IMR-90 (cell line): ENCODE results near the gene AFDN. TPM values are rescaled to one million over a fixed set of nuclear protein-coding genes. Genes with fewer than 3 reads are reported as not detected.

Experiments used
- ATAC-seq: fragments of 200-7000 bp; cut with Tn5 transposase; 2 replicates; pipeline ENCODE4 v1.9.1; 2020; ENCODE audit warnings: low read depth, mild to moderate bottlenecking, moderate library complexity
- BruUV-seq: library from RNA; stranded (reverse); fragments of 400-500 nt; replicated peaks from 2 replicates; lab custom pipeline; 2021; lab: Mats Ljungman, UMichigan
- CTCF ChIA-PET: fragments of 300-600 bp; formaldehyde crosslinking; extraction: SDS; loops from one replicate; lab custom pipeline; 2021; ENCODE audit warnings: antibody characterized with exemption; lab: Yijun Ruan, JAX
- POLR2A ChIA-PET: fragments of 300-600 bp; sonication (Branson Sonifier 250); formaldehyde crosslinking; loops from one replicate; lab custom pipeline; 2022; ENCODE audit warnings: antibody characterized with exemption; ENCODE audit not compliant: unreplicated experiment; lab: Charles Lee
- DNase-seq: peaks from one replicate; pipeline ENCODE4 v3.0.0; 2013
- H2AFZ ChIP-seq: replicated peaks from 2 replicates; pipeline ENCODE3; 2013; ENCODE audit warnings: low read length, mild to moderate bottlenecking; ENCODE audit not compliant: poor library complexity
- H2AK5ac ChIP-seq: 2 replicates; pipeline ENCODE4 v1.6.1; 2013; ENCODE audit warnings: low read depth, low read length, inconsistent platforms
- H2AK9ac ChIP-seq: replicated peaks from 2 replicates; pipeline ENCODE3; 2013; ENCODE audit warnings: mild to moderate bottlenecking, low read depth, low read length, moderate library complexity; ENCODE audit not compliant: poor library complexity
- H2BK120ac ChIP-seq: 2 replicates; pipeline ENCODE4 v1.6.1; 2013; ENCODE audit warnings: low read depth, low read length, inconsistent platforms
- H2BK15ac ChIP-seq: 3 replicates; pipeline ENCODE4 v1.6.1; 2013; ENCODE audit warnings: low read depth, low read length, inconsistent platforms
- H2BK20ac ChIP-seq: 2 replicates; pipeline ENCODE4 v1.6.1; 2013; ENCODE audit warnings: low read depth, mild to moderate bottlenecking, inconsistent platforms, low read length, moderate library complexity
- H2BK5ac ChIP-seq: 2 replicates; pipeline ENCODE4 v1.6.1; 2013; ENCODE audit warnings: mild to moderate bottlenecking, low read depth, low read length, inconsistent platforms; ENCODE audit not compliant: poor library complexity, severe bottlenecking
- H3K14ac ChIP-seq: replicated peaks from 2 replicates; pipeline ENCODE4 v1.6.1; 2013; ENCODE audit warnings: low read depth, low read length, inconsistent platforms
- H3K18ac ChIP-seq: 2 replicates; pipeline ENCODE4 v1.6.1; 2013; ENCODE audit warnings: low read depth, low read length, control low read depth
- H3K23ac ChIP-seq: 2 replicates; pipeline ENCODE4 v1.6.1; 2013; ENCODE audit warnings: low read depth, low read length, inconsistent platforms
- H3K27ac ChIP-seq: 2 replicates; pipeline ENCODE4 v1.5.1; 2013; ENCODE audit warnings: mild to moderate bottlenecking, control low read depth, low read length; ENCODE audit not compliant: insufficient read depth
- H3K27me3 ChIP-seq: 2 replicates; pipeline ENCODE4 v1.6.1; 2013; ENCODE audit warnings: low read length; ENCODE audit not compliant: control insufficient read depth, insufficient read depth
- H3K36me3 ChIP-seq: 2 replicates; pipeline ENCODE4 v1.6.1; 2013; ENCODE audit warnings: low read length, mixed read lengths; ENCODE audit not compliant: control insufficient read depth, insufficient read depth
- H3K4ac ChIP-seq: 2 replicates; pipeline ENCODE4 v1.6.1; 2013; ENCODE audit warnings: low read depth, low read length, inconsistent platforms
- H3K4me1 ChIP-seq: 2 replicates; pipeline ENCODE4 v1.6.1; 2013; ENCODE audit warnings: low read length, mixed read lengths; ENCODE audit not compliant: control insufficient read depth, insufficient read depth
- H3K4me2 ChIP-seq: 2 replicates; pipeline ENCODE4 v1.6.1; 2013; ENCODE audit warnings: low read depth, mild to moderate bottlenecking, control low read depth, low read length, moderate library complexity
- H3K4me3 ChIP-seq: 2 replicates; pipeline ENCODE4 v1.5.1; 2013; ENCODE audit warnings: low read depth, mild to moderate bottlenecking, control low read depth, low read length, moderate library complexity; ENCODE audit not compliant: insufficient read depth
- H3K56ac ChIP-seq: 2 replicates; pipeline ENCODE4 v1.6.1; 2013; ENCODE audit warnings: low read length, inconsistent platforms; ENCODE audit not compliant: insufficient read depth; ENCODE audit errors: extremely low read depth
- H3K79me1 ChIP-seq, 2 experiments: 2 replicates each; pipeline ENCODE4 v1.6.1; 2013; ENCODE audit warnings: low read length in 2 of 2, inconsistent platforms in 1 of 2, low read depth in 1 of 2
- H3K9ac ChIP-seq: 2 replicates; pipeline ENCODE4 v1.6.1; 2013; ENCODE audit warnings: low read depth, low read length, control low read depth
- H3K9me1 ChIP-seq: 2 replicates; pipeline ENCODE4 v1.6.1; 2013; ENCODE audit warnings: low read length, inconsistent platforms; ENCODE audit not compliant: insufficient read depth
- H3K9me3 ChIP-seq: 2 replicates; pipeline ENCODE4 v1.6.1; 2013; ENCODE audit warnings: low read length; ENCODE audit not compliant: control insufficient read depth, insufficient read depth
- H4K20me1 ChIP-seq: 2 replicates; pipeline ENCODE4 v1.6.1; 2013; ENCODE audit warnings: low read length, inconsistent platforms; ENCODE audit not compliant: insufficient read depth
- H4K5ac ChIP-seq: 2 replicates; pipeline ENCODE4 v1.6.1; 2013; ENCODE audit warnings: mild to moderate bottlenecking, low read depth, low read length, control low read depth
- H4K8ac ChIP-seq, 2 experiments: 2 replicates each; pipeline ENCODE4 v1.6.1; 2013; ENCODE audit warnings: low read depth in 2 of 2, low read length in 2 of 2, control low read depth in 1 of 2, inconsistent platforms in 1 of 2
- H4K91ac ChIP-seq: 2 replicates; pipeline ENCODE4 v1.6.1; 2013; ENCODE audit warnings: low read depth, low read length, inconsistent platforms; ENCODE audit not compliant: insufficient read depth
- BHLHE40 ChIP-seq: fragments of 150-350 bp; IDR thresholded peaks from 2 replicates; pipeline ENCODE4 v1.6.1; 2016; ENCODE audit warnings: mild to moderate bottlenecking, low read depth, low read length
- CEBPB ChIP-seq: IDR thresholded peaks from 2 replicates; pipeline ENCODE4 v1.6.1; 2012; ENCODE audit warnings: low read depth, low read length, improper control_type of control experiment
- CHD1 ChIP-seq: IDR thresholded peaks from 2 replicates; pipeline ENCODE4 v1.6.1; 2012; ENCODE audit warnings: low read depth, low read length, improper control_type of control experiment
- FOS ChIP-seq: fragments of 150-350 bp; IDR thresholded peaks from 2 replicates; pipeline ENCODE4 v1.6.1; 2016; ENCODE audit warnings: low read depth, low read length
- MAFK ChIP-seq: IDR thresholded peaks from 2 replicates; pipeline ENCODE4 v1.6.1; 2012; ENCODE audit warnings: low read depth, low read length, improper control_type of control experiment
- MAZ ChIP-seq: IDR thresholded peaks from 2 replicates; pipeline ENCODE4 v1.6.1; 2012; ENCODE audit warnings: low read depth, mild to moderate bottlenecking, low read length, improper control_type of control experiment, moderate library complexity, borderline replicate concordance
- MXI1 ChIP-seq: IDR thresholded peaks from 2 replicates; pipeline ENCODE4 v1.6.1; 2012; ENCODE audit warnings: low read depth, mild to moderate bottlenecking, low read length, moderate library complexity, borderline replicate concordance
- NFE2L2 ChIP-seq: fragments of 150-350 bp; IDR thresholded peaks from 2 replicates; pipeline ENCODE4 v1.6.1; 2016; ENCODE audit warnings: low read depth, mild to moderate bottlenecking, low read length
- RAD21 ChIP-seq: IDR thresholded peaks from 2 replicates; pipeline ENCODE4 v1.6.1; 2012; ENCODE audit warnings: low read length, improper control_type of control experiment
- RCOR1 ChIP-seq: IDR thresholded peaks from 2 replicates; pipeline ENCODE4 v1.6.1; 2012; ENCODE audit warnings: mild to moderate bottlenecking, low read length, improper control_type of control experiment; ENCODE audit not compliant: insufficient replicate concordance
- RFX5 ChIP-seq: IDR thresholded peaks from 2 replicates; pipeline ENCODE4 v1.8.0; 2012; ENCODE audit warnings: low read depth, mild to moderate bottlenecking, low read length, moderate library complexity
- SMC3 ChIP-seq: fragments of 150-350 bp; IDR thresholded peaks from 2 replicates; pipeline ENCODE4 v1.6.1; 2016; ENCODE audit warnings: low read depth, mild to moderate bottlenecking, antibody characterized with exemption, low read length, moderate library complexity
- USF2 ChIP-seq: fragments of 150-350 bp; IDR thresholded peaks from 2 replicates; pipeline ENCODE4 v1.6.1; 2017; ENCODE audit warnings: mild to moderate bottlenecking, antibody characterized with exemption, low read length, low read depth
- WGBS, 2 experiments: methylation state at CpG; one replicate each; pipeline versions ENCODE4 v1.1.5 to v1.1.7; 2013; ENCODE audit warnings: missing lambda C conversion rate in 2 of 2; ENCODE audit not compliant: insufficient read length in 1 of 2; ENCODE audit errors: extremely low coverage in 2 of 2; 5-methylcytosine and 5-hydroxymethylcytosine counted together
- dilution Hi-C: fragments of 300-500 bp; cut with HindIII; formaldehyde crosslinking; loops from one replicate; pipeline ENCODE4 v1.14.3; 2018; ENCODE audit warnings: low sequenced_read_pairs; ENCODE audit not compliant: unreplicated experiment
- in situ Hi-C: fragments of 300-500 bp; cut with MboI; formaldehyde crosslinking; loops from 3 replicates; pipeline ENCODE4 v1.14.3; 2019; ENCODE audit warnings: low sequenced_read_pairs, inconsistent platforms, mixed read lengths
- intact Hi-C: fragments of 100-400 bp; cut with micrococcal nuclease; formaldehyde crosslinking; loops from 2 replicates; pipeline ENCODE4 v1.10.0; 2022
- polyA plus RNA-seq, 3 experiments: library from polyadenylated mRNA; depleted of rRNA; stranded (reverse); fragments of >200 nt; gene quantifications; 2 replicates each; pipeline ENCODE4 v1.2.3, GENCODE V29; 2012; ENCODE audit warnings: low replicate concordance in 1 of 3
- total RNA-seq: library from RNA; depleted of rRNA; stranded (reverse); fragments of >200 nt; gene quantifications from 2 replicates; pipeline ENCODE4 v1.2.3, GENCODE V29; 2012
- TF ChIP-seq, protein P1 (sequence below): fragments of 150-350 bp; IDR thresholded peaks from 2 replicates; pipeline ENCODE4 v1.6.1; 2016; ENCODE audit warnings: low read depth, mild to moderate bottlenecking, low read length, moderate library complexity, borderline replicate concordance

AFDN gene
- total and polyA plus RNA-seq, 2 of the 4 experiments (the other 2 are of a cell fraction), result 11.6 to 20.8 TPM

- TF ChIP-seq RAD21, result no peak
- no peak for TF ChIP-seq MAZ
- TF ChIP-seq RFX5, result no peak
These were observed 171.5 kb downstream of the AFDN start (continued) for GRCh38 chr6:167998215-167998614.

DNA sequence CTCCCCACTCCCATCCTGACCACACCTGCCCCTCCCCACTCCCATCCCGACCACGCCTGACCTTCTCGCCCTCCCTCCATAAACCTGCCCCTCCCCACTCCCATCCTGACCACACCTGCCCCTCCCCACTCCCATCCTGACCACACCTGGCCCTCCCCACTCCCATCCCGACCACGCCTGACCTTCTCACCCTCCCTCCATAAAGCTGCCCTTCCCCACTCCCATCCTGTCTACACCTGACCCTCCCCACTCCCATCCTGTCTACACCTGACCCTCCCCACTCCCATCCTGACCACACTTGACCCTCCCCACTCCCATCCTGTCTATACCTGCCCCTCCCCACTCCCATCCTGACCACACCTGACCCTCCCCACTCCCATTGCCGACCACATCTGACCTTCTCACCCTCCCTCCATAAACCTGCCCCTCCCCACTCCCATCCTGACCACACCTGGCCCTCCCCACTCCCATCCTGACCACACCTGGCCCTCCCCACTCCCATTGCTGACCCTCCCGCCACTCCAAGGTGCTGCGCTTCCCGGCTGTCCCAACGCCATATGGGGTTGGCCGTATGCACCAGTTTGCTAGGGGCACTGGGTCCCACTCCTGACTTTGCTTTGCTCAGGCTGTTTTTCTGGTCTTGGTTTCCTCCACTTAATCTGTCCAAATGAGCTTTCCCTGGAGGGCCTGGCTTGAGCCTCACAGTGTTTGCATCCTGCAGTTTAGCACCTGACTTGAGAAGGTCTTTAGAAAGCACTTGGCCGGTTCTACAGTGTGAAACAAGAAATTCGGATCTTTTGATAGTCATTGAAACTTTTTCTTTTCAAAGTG is 173.7 kb downstream of the AFDN start:
- no peak for TF ChIP-seq RAD21
- no peak for TF ChIP-seq MAFK
- TF ChIP-seq FOS, result no peak
- TF ChIP-seq MXI1, result no peak
- TF ChIP-seq SMC3, result no peak
- no peak for TF ChIP-seq RFX5
- no peak for TF ChIP-seq NFE2L2
- no peak for TF ChIP-seq BHLHE40
- TF ChIP-seq, protein P1, sequence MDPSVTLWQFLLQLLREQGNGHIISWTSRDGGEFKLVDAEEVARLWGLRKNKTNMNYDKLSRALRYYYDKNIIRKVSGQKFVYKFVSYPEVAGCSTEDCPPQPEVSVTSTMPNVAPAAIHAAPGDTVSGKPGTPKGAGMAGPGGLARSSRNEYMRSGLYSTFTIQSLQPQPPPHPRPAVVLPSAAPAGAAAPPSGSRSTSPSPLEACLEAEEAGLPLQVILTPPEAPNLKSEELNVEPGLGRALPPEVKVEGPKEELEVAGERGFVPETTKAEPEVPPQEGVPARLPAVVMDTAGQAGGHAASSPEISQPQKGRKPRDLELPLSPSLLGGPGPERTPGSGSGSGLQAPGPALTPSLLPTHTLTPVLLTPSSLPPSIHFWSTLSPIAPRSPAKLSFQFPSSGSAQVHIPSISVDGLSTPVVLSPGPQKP, result no peak
- TF ChIP-seq MAZ, result no peak
- TF ChIP-seq CHD1, result no peak
- no peak for TF ChIP-seq USF2
- TF ChIP-seq CEBPB, result no peak
- TF ChIP-seq RCOR1, result no peak
- H4K8ac ChIP-seq, result no peak overlapping the region
- DNase-seq, result no peak
- no TSS peak for BruUV-seq
- H3K27me3 ChIP-seq, result peaks cover 23% of the 10 kb centered on the region
- no peaks in the 10 kb centered on the region for H3K79me1 ChIP-seq
- intact Hi-C loops (no loop called here), in situ Hi-C loops (no loop called here), dilution Hi-C loops (no loop called here)
- no peak overlapping the region for H3K18ac ChIP-seq
- no peak overlapping the region for H3K4me3 ChIP-seq
- H2BK120ac ChIP-seq, result no peak overlapping the region
- H2AK9ac ChIP-seq, result no peak overlapping the region
- ChIA-PET POLR2A (no interaction called here), CTCF (no interaction called here)
- no peak overlapping the region for H3K4ac ChIP-seq
- H4K20me1 ChIP-seq, result no peaks in the 10 kb centered on the region
- no peak overlapping the region for H3K27ac ChIP-seq
- H4K5ac ChIP-seq, result no peak overlapping the region
- ATAC-seq, result no peak
- no peaks in the 10 kb centered on the region for H3K36me3 ChIP-seq
- H2BK20ac ChIP-seq, result no peak overlapping the region
- H4K91ac ChIP-seq, result no peak overlapping the region
- no peak overlapping the region for H3K9ac ChIP-seq
- H3K4me1 ChIP-seq, result no peaks in the 10 kb centered on the region; the same call in 1 of the 2 replicates
- H3K9me3 ChIP-seq, result no peaks in the 10 kb centered on the region
- H2BK15ac ChIP-seq, result no peak overlapping the region
- H3K14ac ChIP-seq, result no peak overlapping the region
- no peak overlapping the region for H3K56ac ChIP-seq
- no peak overlapping the region for H2AK5ac ChIP-seq
- no peak overlapping the region for H2BK5ac ChIP-seq
- H3K23ac ChIP-seq, result no peak overlapping the region
- H3K9me1 ChIP-seq, result peaks cover 3% of the 10 kb centered on the region; the same call in 1 of the 2 replicates
- H3K4me2 ChIP-seq, result no peak overlapping the region
- 88% methylated on average over 11 of the region's 13 CpGs; no CpG with 5 or more reads in 1 of the 2 experiments for WGBS, 2 experiments
- no peak overlapping the region for H2AFZ ChIP-seq
